ENCODE data around the gene HEATR5B. TPM values are rescaled to one million over a fixed set of nuclear protein-coding genes. Genes with fewer than 3 reads are reported as not detected.

The HEATR5B gene
- total and polyA plus RNA-seq, 9 donors, result 8.3 to 27.4 (median 14.0) TPM

DNA sequence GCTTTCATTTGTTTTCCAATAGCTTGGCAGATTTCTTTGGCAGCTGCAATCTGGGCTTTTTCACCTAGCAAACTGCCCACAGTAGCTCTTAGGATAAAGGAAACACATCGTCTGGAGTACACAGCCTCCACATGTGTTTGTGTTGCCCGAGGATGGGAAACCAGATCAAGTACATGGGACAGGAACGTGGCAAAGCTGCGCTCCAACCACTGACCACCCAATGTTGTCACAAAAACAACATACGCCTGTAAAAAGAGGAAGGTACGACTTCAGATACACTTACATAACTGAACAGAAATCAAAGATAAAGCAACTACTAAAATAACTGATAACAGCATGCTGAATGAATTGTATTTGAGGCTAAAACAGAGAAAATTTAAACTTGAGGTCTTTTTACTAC, 15.5 kb downstream of the HEATR5B start:
- no peak overlapping the region for H3K27ac ChIP-seq
- TF ChIP-seq CTCF (IDR thresholded peaks at IDR 0.05), result no peak
- TF ChIP-seq EP300 (IDR thresholded peaks at IDR 0.05), result no peak
- no peak for TF ChIP-seq POLR2A (IDR thresholded peaks at IDR 0.05)
- intact Hi-C loops (cut with DNase I), result no loop called here
- H3K27me3 ChIP-seq, result no peaks in the 10 kb centered on the region
- DNase-seq, result no peak
- H3K4me1 ChIP-seq (ENCODE audit: insufficient read depth), result no peaks in the 10 kb centered on the region
- H3K9me3 ChIP-seq, result no peaks in the 10 kb centered on the region
- H3K4me3 ChIP-seq, result no peak overlapping the region
- H3K36me3 ChIP-seq, result no peaks in the 10 kb centered on the region
- WGBS, 3 donors, result 82 to 87% (median 84%) methylated on average over 6 of the region's 6 CpGs

DNA sequence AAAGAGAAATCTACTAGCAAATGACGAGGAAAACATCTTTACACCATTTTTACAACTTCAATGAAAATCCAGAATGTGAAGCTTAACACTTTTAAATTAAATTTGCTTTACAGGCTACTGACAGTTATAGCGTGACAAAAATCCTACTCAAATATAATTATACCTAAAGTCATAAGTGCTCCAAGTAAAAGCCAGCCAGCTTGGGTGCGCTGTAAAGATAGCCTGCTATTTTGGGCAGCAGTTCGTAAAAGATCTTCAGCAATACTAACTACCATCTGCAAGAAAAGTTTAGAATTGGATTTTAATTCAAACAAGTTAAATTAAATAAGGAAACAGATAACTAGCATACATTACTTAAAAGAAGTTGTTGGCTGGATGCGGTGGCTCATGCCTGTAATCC, 22.4 kb downstream of the HEATR5B start:
- WGBS, 3 donors, result 94 to 96% (median 95%) methylated on average over 5 of the region's 5 CpGs

GRCh38 chr2:37061013-37061711, 23.0 kb downstream of the HEATR5B start:
- H3K4me3 ChIP-seq, result no peak overlapping the region
- no peak for DNase-seq
- TF ChIP-seq EP300 (IDR thresholded peaks at IDR 0.05), result no peak
- no peak for TF ChIP-seq POLR2A (IDR thresholded peaks at IDR 0.05)
- no peak for TF ChIP-seq CTCF (IDR thresholded peaks at IDR 0.05)
- intact Hi-C loops (cut with DNase I), result no loop called here
- no peaks in the 10 kb centered on the region for H3K4me1 ChIP-seq (ENCODE audit: insufficient read depth)
- no peaks in the 10 kb centered on the region for H3K27me3 ChIP-seq
- no peak overlapping the region for H3K27ac ChIP-seq
- H3K9me3 ChIP-seq, result no peaks in the 10 kb centered on the region
- no peaks in the 10 kb centered on the region for H3K36me3 ChIP-seq

More for the DNA sequence above, 22.4 kb downstream of the HEATR5B start:
- H3K4me3 ChIP-seq, result no peak overlapping the region
- no peaks in the 10 kb centered on the region for H3K36me3 ChIP-seq
- DNase-seq, result no peak
- no peaks in the 10 kb centered on the region for H3K27me3 ChIP-seq
- H3K9me3 ChIP-seq, result no peaks in the 10 kb centered on the region
- TF ChIP-seq CTCF (IDR thresholded peaks at IDR 0.05), result no peak
- TF ChIP-seq POLR2A (IDR thresholded peaks at IDR 0.05), result no peak
- no peak for TF ChIP-seq EP300 (IDR thresholded peaks at IDR 0.05)
- intact Hi-C loops (cut with DNase I), result no loop called here
- no peak overlapping the region for H3K27ac ChIP-seq
- no peaks in the 10 kb centered on the region for H3K4me1 ChIP-seq (ENCODE audit: insufficient read depth)

GRCh38 chr2:37060446-37060845, 23.7 kb downstream of the HEATR5B start:
- Histone ChIP-seq H3K27me3 (no peaks in the 10 kb centered on the region), H3K36me3 (no peaks in the 10 kb centered on the region), H3K4me3 (no peak overlapping the region), H3K27ac (no peak overlapping the region), H3K4me1 (ENCODE audit: insufficient read depth) (no peaks in the 10 kb centered on the region), H3K9me3 (no peaks in the 10 kb centered on the region)
- TF ChIP-seq EP300 (IDR thresholded peaks at IDR 0.05), result no peak
- no peak for TF ChIP-seq POLR2A (IDR thresholded peaks at IDR 0.05)
- TF ChIP-seq CTCF (IDR thresholded peaks at IDR 0.05), result no peak
- no peak for DNase-seq
- WGBS, 3 donors, result 88 to 89% (median 89%) methylated on average over 7 of the region's 7 CpGs
- intact Hi-C loops (cut with DNase I), result no loop called here
